Smooth muscle cell (in vitro differentiated cells): ENCODE data around the gene DUOXA1. TPM values are rescaled to one million over a fixed set of nuclear protein-coding genes. Genes with fewer than 3 reads are reported as not detected.

Source experiments
- DNase-seq: peaks from one replicate; lab custom pipeline; 2025; ENCODE audit not compliant: unreplicated experiment; lab: John Stamatoyannopoulos, UW
- H2AFZ ChIP-seq: fragments of 200-600 bp; sonication (generic); 2 replicates; pipeline ENCODE4 v1.6.0; 2016; ENCODE audit warnings: antibody characterized with exemption, low read depth, mild to moderate bottlenecking
- H3F3A ChIP-seq: fragments of 200-600 bp; sonication (generic); 2 replicates; pipeline ENCODE4 v1.6.0; 2017; ENCODE audit warnings: antibody characterized with exemption, low read depth
- H3K27ac ChIP-seq: fragments of 200-600 bp; sonication (generic); 2 replicates; pipeline ENCODE4 v1.5.1; 2016; ENCODE audit warnings: low read depth, mild to moderate bottlenecking
- H3K27me3 ChIP-seq: fragments of 200-600 bp; sonication (generic); 2 replicates; pipeline ENCODE4 v1.6.1; 2016; ENCODE audit warnings: low read depth, mild to moderate bottlenecking
- H3K36me3 ChIP-seq: fragments of 200-600 bp; sonication (generic); 2 replicates; pipeline ENCODE4 v1.5.1; 2016; ENCODE audit warnings: low read depth
- H3K4me1 ChIP-seq: fragments of 200-600 bp; sonication (generic); 2 replicates; pipeline ENCODE4 v1.5.1; 2016; ENCODE audit warnings: low read depth
- H3K4me2 ChIP-seq: fragments of 200-600 bp; sonication (generic); 2 replicates; pipeline ENCODE4 v1.6.0; 2016; ENCODE audit warnings: mild to moderate bottlenecking
- H3K4me3 ChIP-seq: fragments of 200-600 bp; sonication (generic); 2 replicates; pipeline ENCODE4 v1.5.1; 2016; ENCODE audit warnings: mild to moderate bottlenecking
- H3K79me2 ChIP-seq: fragments of 200-600 bp; sonication (generic); 2 replicates; pipeline ENCODE4 v1.6.0; 2016; ENCODE audit warnings: low read depth, mild to moderate bottlenecking
- H3K9ac ChIP-seq: fragments of 200-600 bp; sonication (generic); 2 replicates; pipeline ENCODE4 v1.6.0; 2016; ENCODE audit warnings: low read depth
- H3K9me3 ChIP-seq: fragments of 200-600 bp; sonication (generic); replicated peaks from 2 replicates; pipeline ENCODE4 v1.5.1; 2016; ENCODE audit warnings: low read depth
- H4K20me1 ChIP-seq: fragments of 200-600 bp; sonication (generic); 2 replicates; pipeline ENCODE4 v1.6.0; 2016; ENCODE audit warnings: low read depth
- WGBS: methylation state at CpG from one replicate; pipeline ENCODE4 v1.1.7; 2016; ENCODE audit warnings: low lambda C conversion rate; 5-methylcytosine and 5-hydroxymethylcytosine counted together
- polyA plus RNA-seq: library from polyadenylated mRNA; unstranded; fragments of >200 nt; fragmentation: Nextera tagmentation; extraction: Ambion mirVana; gene quantifications from 2 replicates; pipeline ENCODE4 v1.2.1, GENCODE V29; 2016
- total RNA-seq: library from RNA; depleted of rRNA; stranded (reverse); fragments of >200 nt; gene quantifications from 2 replicates; pipeline ENCODE4 v1.2.3, GENCODE V29; 2014
- TF ChIP-seq, protein P1 (sequence below): fragments of 200-600 bp; sonication (generic); IDR thresholded peaks from 2 replicates; pipeline ENCODE4 v1.5.1; 2017; ENCODE audit warnings: borderline replicate concordance, mild to moderate bottlenecking, antibody characterized with exemption; ENCODE audit not compliant: insufficient read depth, poor library complexity, severe bottlenecking

Gene DUOXA1
- total and polyA plus RNA-seq, 2 experiments from 2014 or later, result 2.8 to 7.6 TPM

DNA sequence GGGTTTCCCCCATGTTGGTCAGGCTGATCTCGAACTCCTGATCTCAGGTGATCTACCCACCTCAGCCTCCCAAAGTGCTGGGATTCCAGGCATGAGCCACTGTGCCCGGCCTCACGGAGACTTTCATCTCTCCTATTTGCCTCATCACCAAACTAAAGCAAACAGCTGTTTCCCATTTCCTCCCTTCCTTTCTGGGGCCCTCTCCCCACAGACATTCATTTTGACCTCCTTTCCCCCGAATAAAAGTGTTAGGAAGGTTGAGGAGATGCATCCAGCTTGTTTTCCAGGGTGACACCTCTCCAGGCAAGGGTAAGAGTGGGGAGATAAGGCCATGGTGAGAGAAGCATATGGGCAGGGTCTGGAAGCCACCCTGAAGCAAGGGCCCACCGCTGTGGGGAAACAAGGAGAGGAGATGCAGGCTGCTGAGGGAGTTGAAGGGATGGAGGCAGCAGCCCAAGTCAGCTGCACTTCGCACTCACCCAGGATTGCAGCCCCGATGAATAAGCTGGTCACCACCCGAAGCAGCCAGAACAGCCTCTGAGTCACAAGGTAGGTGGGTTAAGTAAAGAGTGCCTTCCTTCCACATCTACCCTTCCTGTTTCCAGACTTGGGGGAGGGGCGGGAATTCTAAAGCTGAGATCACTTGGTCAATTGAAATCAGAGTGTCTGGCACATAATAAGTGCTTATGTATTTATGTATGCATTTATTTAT lies 7.8 kb downstream of the DUOXA1 start:
- WGBS, result 50% methylated on average over 9 of the region's 9 CpGs
- DNase-seq, result no peak
- TF ChIP-seq, protein P1, sequence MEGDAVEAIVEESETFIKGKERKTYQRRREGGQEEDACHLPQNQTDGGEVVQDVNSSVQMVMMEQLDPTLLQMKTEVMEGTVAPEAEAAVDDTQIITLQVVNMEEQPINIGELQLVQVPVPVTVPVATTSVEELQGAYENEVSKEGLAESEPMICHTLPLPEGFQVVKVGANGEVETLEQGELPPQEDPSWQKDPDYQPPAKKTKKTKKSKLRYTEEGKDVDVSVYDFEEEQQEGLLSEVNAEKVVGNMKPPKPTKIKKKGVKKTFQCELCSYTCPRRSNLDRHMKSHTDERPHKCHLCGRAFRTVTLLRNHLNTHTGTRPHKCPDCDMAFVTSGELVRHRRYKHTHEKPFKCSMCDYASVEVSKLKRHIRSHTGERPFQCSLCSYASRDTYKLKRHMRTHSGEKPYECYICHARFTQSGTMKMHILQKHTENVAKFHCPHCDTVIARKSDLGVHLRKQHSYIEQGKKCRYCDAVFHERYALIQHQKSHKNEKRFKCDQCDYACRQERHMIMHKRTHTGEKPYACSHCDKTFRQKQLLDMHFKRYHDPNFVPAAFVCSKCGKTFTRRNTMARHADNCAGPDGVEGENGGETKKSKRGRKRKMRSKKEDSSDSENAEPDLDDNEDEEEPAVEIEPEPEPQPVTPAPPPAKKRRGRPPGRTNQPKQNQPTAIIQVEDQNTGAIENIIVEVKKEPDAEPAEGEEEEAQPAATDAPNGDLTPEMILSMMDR, result no peak
- no peaks in the 10 kb centered on the region for H3F3A ChIP-seq
- no peak overlapping the region for H3K9ac ChIP-seq
- H3K4me2 ChIP-seq, result peak overlapping the region; percentile 26
- H3K4me1 ChIP-seq, result no peaks in the 10 kb centered on the region
- H3K27ac ChIP-seq, result peak overlapping the region; percentile 2
- H3K79me2 ChIP-seq, result no peaks in the 10 kb centered on the region
- H3K9me3 ChIP-seq, result no peaks in the 10 kb centered on the region
- no peak overlapping the region for H3K4me3 ChIP-seq
- H3K27me3 ChIP-seq, result peaks cover 35% of the 10 kb centered on the region
- no peaks in the 10 kb centered on the region for H3K36me3 ChIP-seq
- H2AFZ ChIP-seq, result no peak overlapping the region
- H4K20me1 ChIP-seq, result no peaks in the 10 kb centered on the region

DNA sequence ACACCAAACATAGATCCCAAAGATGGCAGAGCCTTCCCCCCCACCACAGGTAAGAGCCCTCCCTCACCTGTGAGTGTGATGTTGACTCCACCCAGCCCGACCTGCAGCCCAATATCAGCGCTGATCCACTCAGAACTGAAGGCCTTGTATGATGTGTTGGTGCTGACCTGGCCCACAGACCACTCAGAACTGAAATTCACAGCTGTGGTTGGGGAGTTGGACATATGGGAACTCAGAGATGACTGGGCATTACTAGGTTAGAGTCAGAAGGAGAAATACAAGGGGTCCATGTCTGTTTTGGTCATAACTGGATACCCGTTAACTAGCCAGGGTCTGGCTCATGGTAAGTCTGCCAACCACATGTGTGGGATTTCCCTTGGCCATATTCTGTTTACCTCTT lies 8.7 kb downstream of the DUOXA1 start:
- Histone ChIP-seq H3K27me3 (peaks cover 35% of the 10 kb centered on the region), H3K79me2 (no peaks in the 10 kb centered on the region), H3K9ac (no peak overlapping the region), H3K9me3 (no peaks in the 10 kb centered on the region), H3K4me3 (no peak overlapping the region), H3K36me3 (no peaks in the 10 kb centered on the region), H3K4me1 (no peaks in the 10 kb centered on the region), H3F3A (no peaks in the 10 kb centered on the region), H2AFZ (no peak overlapping the region), H3K27ac (no peak overlapping the region), H3K4me2 (no peak overlapping the region), H4K20me1 (no peaks in the 10 kb centered on the region)
- TF ChIP-seq, protein P1, result no peak
- WGBS, result 97% methylated on average over 3 of the region's 3 CpGs
- DNase-seq, result no peak

DNA sequence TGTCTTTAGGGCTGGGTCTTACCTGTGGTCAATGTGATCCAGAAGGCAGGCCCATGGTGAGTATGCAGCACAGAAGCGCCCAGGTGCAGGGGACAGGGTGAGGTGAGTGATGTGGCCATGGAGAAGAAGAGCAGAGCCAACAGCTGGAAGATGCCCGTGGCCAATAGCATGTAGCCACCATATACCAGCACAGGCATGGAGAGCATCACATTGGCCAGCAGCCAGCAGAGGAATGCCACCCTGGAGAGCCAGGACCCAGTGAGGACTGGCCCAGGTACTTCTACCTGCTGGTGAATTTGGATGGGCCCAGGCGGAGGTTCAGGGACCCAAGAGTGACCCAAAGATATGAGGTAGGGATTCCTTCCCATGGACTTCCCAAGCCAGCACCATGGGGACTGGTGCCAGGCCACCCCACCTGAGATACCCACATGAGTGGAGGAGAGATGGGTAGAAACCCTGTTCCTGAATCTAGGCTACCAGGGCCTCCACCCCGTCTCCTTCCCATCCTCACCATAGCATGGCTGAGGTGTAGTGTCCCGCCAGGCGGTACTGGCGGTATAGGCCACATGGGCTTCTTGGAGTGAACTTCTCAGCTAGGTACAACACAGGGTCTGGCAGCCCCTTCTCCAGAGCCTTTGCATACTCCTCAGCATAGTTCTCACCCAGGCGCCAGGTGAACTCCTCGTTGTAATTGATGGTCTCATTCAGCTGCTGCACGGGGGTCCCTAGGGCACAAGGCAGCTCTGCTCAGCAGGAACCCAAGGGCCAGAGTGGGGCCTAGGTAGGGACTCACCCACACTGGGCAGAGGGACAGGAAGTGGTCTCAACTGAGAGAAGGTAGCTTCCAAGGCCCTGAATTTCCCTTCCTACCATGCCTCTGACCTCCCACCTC lies 9.4 kb downstream of the DUOXA1 start:
- H3K27me3 ChIP-seq, result peaks cover 35% of the 10 kb centered on the region
- no peaks in the 10 kb centered on the region for H3K79me2 ChIP-seq
- H3K27ac ChIP-seq, result no peak overlapping the region
- H3K9me3 ChIP-seq, result no peaks in the 10 kb centered on the region
- no peak overlapping the region for H2AFZ ChIP-seq
- no peak for DNase-seq
- H3K4me1 ChIP-seq, result no peaks in the 10 kb centered on the region
- WGBS, result 94% methylated on average over 10 of the region's 10 CpGs
- TF ChIP-seq, protein P1, result no peak
- no peak overlapping the region for H3K9ac ChIP-seq
- H3K4me2 ChIP-seq, result no peak overlapping the region
- no peaks in the 10 kb centered on the region for H3F3A ChIP-seq
- no peaks in the 10 kb centered on the region for H4K20me1 ChIP-seq
- no peaks in the 10 kb centered on the region for H3K36me3 ChIP-seq
- H3K4me3 ChIP-seq, result no peak overlapping the region
